Neural progenitor cell (in vitro differentiated cells): ENCODE data around the gene METRNL. TPM values are rescaled to one million over a fixed set of nuclear protein-coding genes. Genes with fewer than 3 reads are reported as not detected.
"Not testable (repeated sequence)": the region's sequence is repeated elsewhere in the genome, so short reads cannot be mapped to it uniquely, and the experiment has no call there.

Source experiments
- DNase-seq: peaks from one replicate; pipeline ENCODE4 v3.0.0-alpha.2; 2016; ENCODE audit warnings: low spot score
- H2AFZ ChIP-seq: fragments of 200-600 bp; sonication (generic); replicated peaks from 2 replicates; pipeline ENCODE4 v1.6.1; 2016; ENCODE audit warnings: antibody characterized with exemption
- H3F3A ChIP-seq: fragments of 200-600 bp; sonication (generic); 2 replicates; pipeline ENCODE4 v1.6.1; 2016; ENCODE audit warnings: antibody characterized with exemption, low read depth
- H3K27ac ChIP-seq: fragments of 200-600 bp; sonication (generic); 2 replicates; pipeline ENCODE4 v1.5.1; 2016; ENCODE audit warnings: mild to moderate bottlenecking
- H3K27me3 ChIP-seq: fragments of 200-600 bp; sonication (generic); 2 replicates; pipeline ENCODE4 v1.6.1; 2016; ENCODE audit warnings: mild to moderate bottlenecking, moderate library complexity
- H3K36me3 ChIP-seq: fragments of 200-600 bp; sonication (generic); 2 replicates; pipeline ENCODE4 v1.5.1; 2016
- H3K4me1 ChIP-seq: fragments of 200-600 bp; sonication (generic); 2 replicates; pipeline ENCODE4 v1.6.1; 2016; ENCODE audit warnings: mixed run types
- H3K4me2 ChIP-seq: fragments of 200-600 bp; sonication (generic); 2 replicates; pipeline ENCODE4 v1.6.1; 2016
- H3K4me3 ChIP-seq: fragments of 200-600 bp; sonication (generic); 2 replicates; pipeline ENCODE4 v1.5.1; 2016
- H3K79me2 ChIP-seq: fragments of 200-600 bp; sonication (generic); 2 replicates; pipeline ENCODE4 v1.6.1; 2016; ENCODE audit warnings: low read depth
- H3K9ac ChIP-seq: fragments of 200-600 bp; sonication (generic); 2 replicates; pipeline ENCODE4 v1.6.1; 2016
- H3K9me3 ChIP-seq: fragments of 200-600 bp; sonication (generic); 2 replicates; pipeline ENCODE4 v1.5.1; 2016; ENCODE audit warnings: low read depth
- H4K20me1 ChIP-seq: fragments of 200-600 bp; sonication (generic); 2 replicates; pipeline ENCODE4 v1.6.1; 2016; ENCODE audit warnings: low read depth
- H3K27ac Mint-ChIP-seq: 3 replicates; pipeline ENCODE4 v1.8.0; 2021; ENCODE audit warnings: mixed read lengths
- H3K27me3 Mint-ChIP-seq: 2 replicates; pipeline ENCODE4 v1.8.0; 2022; ENCODE audit warnings: low read depth, mild to moderate bottlenecking, inconsistent platforms, moderate library complexity, mixed read lengths; ENCODE audit not compliant: insufficient read depth
- H3K36me3 Mint-ChIP-seq: 3 replicates; pipeline ENCODE4 v1.8.0; 2021; ENCODE audit warnings: mixed read lengths
- H3K4me1 Mint-ChIP-seq: 3 replicates; pipeline ENCODE4 v1.8.0; 2021; ENCODE audit warnings: mixed read lengths
- H3K4me3 Mint-ChIP-seq: 3 replicates; pipeline ENCODE4 v1.8.0; 2021; ENCODE audit warnings: mild to moderate bottlenecking, moderate library complexity, mixed read lengths
- H3K9me3 Mint-ChIP-seq: 3 replicates; pipeline ENCODE4 v1.8.0; 2020; ENCODE audit warnings: mixed read lengths
- EZH2 ChIP-seq: fragments of 200-600 bp; sonication (generic); IDR thresholded peaks from 2 replicates; pipeline ENCODE4 v1.6.1; 2017; ENCODE audit warnings: antibody characterized with exemption, mild to moderate bottlenecking, moderate library complexity
- EZH2phosphoT487 ChIP-seq: fragments of 200-600 bp; sonication (generic); IDR thresholded peaks from 2 replicates; pipeline ENCODE4 v1.6.1; 2017; ENCODE audit warnings: antibody characterized with exemption
- total RNA-seq: library from RNA; depleted of rRNA; stranded (reverse); fragments of >200 nt; gene quantifications from 2 replicates; pipeline ENCODE4 v1.2.3, GENCODE V29; 2015; ENCODE audit warnings: low replicate concordance
- TF ChIP-seq, protein P1 (sequence below): fragments of 200-600 bp; sonication (generic); IDR thresholded peaks from 2 replicates; pipeline ENCODE4 v1.5.1; 2017; ENCODE audit warnings: antibody characterized with exemption, mild to moderate bottlenecking

Gene METRNL
- total RNA-seq, 1 donor from 2014 or later: 3.6 TPM

GRCh38 chr17:83046448-83047181 lies 32.8 kb upstream of the METRNL start:
- peaks cover 13% of the 10 kb centered on the region for H3K36me3 ChIP-seq
- no peaks in the 10 kb centered on the region for H3F3A ChIP-seq
- Mint-ChIP-seq H3K36me3 (peaks cover 59% of the 10 kb centered on the region), H3K9me3 (peaks cover 39% of the 10 kb centered on the region), H3K4me1 (peaks cover 5% of the 10 kb centered on the region), H3K27ac (no peak overlapping the region), H3K4me3 (no peak overlapping the region), H3K27me3 (peaks cover 2% of the 10 kb centered on the region)
- peaks cover 12% of the 10 kb centered on the region for H3K9me3 ChIP-seq
- H3K27ac ChIP-seq: no peak overlapping the region
- no peaks in the 10 kb centered on the region for H3K4me1 ChIP-seq
- no peaks in the 10 kb centered on the region for H3K79me2 ChIP-seq
- no peak overlapping the region for H3K4me2 ChIP-seq
- TF ChIP-seq, protein P1, sequence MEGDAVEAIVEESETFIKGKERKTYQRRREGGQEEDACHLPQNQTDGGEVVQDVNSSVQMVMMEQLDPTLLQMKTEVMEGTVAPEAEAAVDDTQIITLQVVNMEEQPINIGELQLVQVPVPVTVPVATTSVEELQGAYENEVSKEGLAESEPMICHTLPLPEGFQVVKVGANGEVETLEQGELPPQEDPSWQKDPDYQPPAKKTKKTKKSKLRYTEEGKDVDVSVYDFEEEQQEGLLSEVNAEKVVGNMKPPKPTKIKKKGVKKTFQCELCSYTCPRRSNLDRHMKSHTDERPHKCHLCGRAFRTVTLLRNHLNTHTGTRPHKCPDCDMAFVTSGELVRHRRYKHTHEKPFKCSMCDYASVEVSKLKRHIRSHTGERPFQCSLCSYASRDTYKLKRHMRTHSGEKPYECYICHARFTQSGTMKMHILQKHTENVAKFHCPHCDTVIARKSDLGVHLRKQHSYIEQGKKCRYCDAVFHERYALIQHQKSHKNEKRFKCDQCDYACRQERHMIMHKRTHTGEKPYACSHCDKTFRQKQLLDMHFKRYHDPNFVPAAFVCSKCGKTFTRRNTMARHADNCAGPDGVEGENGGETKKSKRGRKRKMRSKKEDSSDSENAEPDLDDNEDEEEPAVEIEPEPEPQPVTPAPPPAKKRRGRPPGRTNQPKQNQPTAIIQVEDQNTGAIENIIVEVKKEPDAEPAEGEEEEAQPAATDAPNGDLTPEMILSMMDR: no peak
- no peak for TF ChIP-seq EZH2
- no peak for TF ChIP-seq EZH2phosphoT487
- no peaks in the 10 kb centered on the region for H4K20me1 ChIP-seq
- no peak for DNase-seq
- no peaks in the 10 kb centered on the region for H3K27me3 ChIP-seq
- H3K9ac ChIP-seq: no peak overlapping the region
- H2AFZ ChIP-seq: no peak overlapping the region
- no peak overlapping the region for H3K4me3 ChIP-seq

DNA sequence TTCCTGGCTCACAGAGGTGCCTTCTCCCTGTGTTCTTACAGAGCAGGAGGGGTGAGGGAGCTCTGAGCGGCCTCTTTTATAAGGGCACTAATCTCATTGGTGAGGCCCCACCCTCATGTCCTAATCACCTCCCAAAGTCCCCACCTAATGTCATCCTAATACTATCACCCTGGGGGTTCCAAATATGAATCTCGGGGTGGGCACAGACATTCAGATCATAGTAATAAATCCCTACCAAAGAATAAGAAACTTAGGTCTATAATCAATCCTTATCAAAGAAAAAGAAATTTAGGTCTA lies 32.3 kb upstream of the METRNL start:
- no peak overlapping the region for H3K4me3 ChIP-seq
- Mint-ChIP-seq H3K4me3 (no peak overlapping the region), H3K9me3 (peaks cover 34% of the 10 kb centered on the region), H3K36me3 (peaks cover 53% of the 10 kb centered on the region), H3K4me1 (peaks cover 5% of the 10 kb centered on the region), H3K27ac (no peak overlapping the region), H3K27me3 (peaks cover 2% of the 10 kb centered on the region)
- H3K9ac ChIP-seq: no peak overlapping the region
- no peak overlapping the region for H3K4me2 ChIP-seq
- H3K27me3 ChIP-seq: no peaks in the 10 kb centered on the region
- no peak overlapping the region for H2AFZ ChIP-seq
- no peaks in the 10 kb centered on the region for H4K20me1 ChIP-seq
- no peaks in the 10 kb centered on the region for H3K4me1 ChIP-seq
- H3K79me2 ChIP-seq: no peaks in the 10 kb centered on the region
- no peak overlapping the region for H3K27ac ChIP-seq
- H3K36me3 ChIP-seq: peaks cover 8% of the 10 kb centered on the region
- peaks cover 6% of the 10 kb centered on the region for H3K9me3 ChIP-seq
- no peak for DNase-seq
- TF ChIP-seq, protein P1: no peak
- TF ChIP-seq EZH2: no peak
- TF ChIP-seq EZH2phosphoT487: no peak
- no peaks in the 10 kb centered on the region for H3F3A ChIP-seq

DNA sequence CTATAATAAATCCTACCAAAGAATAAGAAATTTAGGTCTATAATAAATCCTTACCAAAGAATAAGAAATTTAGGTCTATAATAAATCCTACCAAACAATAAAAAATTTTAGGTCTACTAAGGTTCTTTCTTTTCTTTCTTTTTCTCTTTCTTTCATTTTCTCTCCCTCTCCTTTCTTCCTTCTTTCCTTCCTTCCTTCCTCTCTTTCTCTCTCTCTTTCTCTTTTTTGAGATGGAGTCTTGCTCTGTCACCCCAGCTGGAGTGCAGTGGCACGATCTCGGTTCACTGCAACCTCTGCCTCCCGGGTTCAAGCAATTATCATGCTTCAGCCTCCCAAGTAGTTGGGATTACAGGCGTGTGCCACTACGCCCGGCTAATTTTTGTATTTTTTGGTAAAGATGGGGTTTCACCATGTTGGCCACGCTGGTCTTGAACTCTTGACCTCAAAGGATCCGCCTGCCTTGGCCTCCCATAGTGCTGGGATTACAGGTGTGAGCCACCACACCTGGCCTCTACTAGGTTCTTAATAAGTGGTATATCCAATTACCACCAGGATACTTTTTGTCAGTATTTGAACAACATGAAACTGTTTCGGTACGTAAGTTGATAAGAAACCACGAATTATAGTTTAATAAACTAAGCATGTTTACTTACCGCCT lies 31.5 kb upstream of the METRNL start:
- not testable (repeated sequence) for H4K20me1 ChIP-seq, H3K4me2 ChIP-seq, DNase-seq, H3K27me3 ChIP-seq, H3K27me3 Mint-ChIP-seq, H3K79me2 ChIP-seq, H2AFZ ChIP-seq, H3K4me3 ChIP-seq, H3K9me3 ChIP-seq, H3K27ac ChIP-seq, H3K4me1 ChIP-seq, H3K27ac Mint-ChIP-seq, H3K4me3 Mint-ChIP-seq, H3F3A ChIP-seq, H3K9ac ChIP-seq, H3K4me1 Mint-ChIP-seq, H3K36me3 ChIP-seq
- H3K9me3 Mint-ChIP-seq: peaks cover 26% of the 10 kb centered on the region
- peaks cover 45% of the 10 kb centered on the region for H3K36me3 Mint-ChIP-seq
